ENCODE measurements around the gene LPAR1. TPM values are rescaled to one million over a fixed set of nuclear protein-coding genes. Genes with fewer than 3 reads are reported as not detected.

The LPAR1 gene
- polyA plus RNA-seq, 1 experiment, result 581 TPM

DNA sequence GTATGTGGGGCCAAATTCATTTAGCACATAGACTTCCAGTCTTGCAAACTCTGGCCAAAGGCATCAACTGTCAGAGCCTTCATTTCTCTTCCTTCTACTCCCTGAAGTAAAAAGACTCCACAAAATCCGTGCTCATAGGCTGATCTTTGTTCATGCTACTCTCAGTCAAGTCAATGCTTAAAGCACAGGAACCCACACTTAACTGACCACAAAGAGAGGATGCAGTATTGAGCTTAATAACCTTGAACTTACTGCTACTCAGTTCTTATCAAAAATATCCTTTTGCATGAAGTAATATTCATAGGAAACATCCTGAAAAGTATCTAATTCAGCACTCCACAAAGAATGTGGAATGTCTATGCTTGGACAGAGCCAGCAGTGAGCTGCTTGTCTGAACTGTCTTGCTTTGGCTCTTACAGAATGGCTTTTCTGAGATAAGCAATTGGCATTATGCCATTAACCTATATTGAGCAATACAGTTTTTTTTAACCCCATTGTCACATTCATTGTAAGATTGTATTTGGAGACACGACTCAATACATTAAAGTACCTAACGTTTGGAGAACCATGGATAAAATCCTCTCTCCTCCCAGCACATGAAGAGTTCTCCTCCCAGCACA is 21.7 kb downstream of the LPAR1 start:
- POLR2A ChIA-PET, result interaction anchor here (0.6 to 1.0 kb wide), 3 partner anchors 14 to 66 kb away, joined by 3 to 11 read pairs (median 4); no protein-coding TSS in a partner anchor
- Histone ChIP-seq H3K27me3 (ENCODE audit: control insufficient read depth, insufficient read depth, low read length) (no peaks in the 10 kb centered on the region), H3K4me3 (ENCODE audit: low read depth, low read length) (no peak overlapping the region), H3K9me3 (ENCODE audit: control insufficient read depth, insufficient read depth, low read length) (no peaks in the 10 kb centered on the region), H3K27ac (ENCODE audit: low read depth, low read length) (no peak overlapping the region)
- TF ChIP-seq, protein P1, sequence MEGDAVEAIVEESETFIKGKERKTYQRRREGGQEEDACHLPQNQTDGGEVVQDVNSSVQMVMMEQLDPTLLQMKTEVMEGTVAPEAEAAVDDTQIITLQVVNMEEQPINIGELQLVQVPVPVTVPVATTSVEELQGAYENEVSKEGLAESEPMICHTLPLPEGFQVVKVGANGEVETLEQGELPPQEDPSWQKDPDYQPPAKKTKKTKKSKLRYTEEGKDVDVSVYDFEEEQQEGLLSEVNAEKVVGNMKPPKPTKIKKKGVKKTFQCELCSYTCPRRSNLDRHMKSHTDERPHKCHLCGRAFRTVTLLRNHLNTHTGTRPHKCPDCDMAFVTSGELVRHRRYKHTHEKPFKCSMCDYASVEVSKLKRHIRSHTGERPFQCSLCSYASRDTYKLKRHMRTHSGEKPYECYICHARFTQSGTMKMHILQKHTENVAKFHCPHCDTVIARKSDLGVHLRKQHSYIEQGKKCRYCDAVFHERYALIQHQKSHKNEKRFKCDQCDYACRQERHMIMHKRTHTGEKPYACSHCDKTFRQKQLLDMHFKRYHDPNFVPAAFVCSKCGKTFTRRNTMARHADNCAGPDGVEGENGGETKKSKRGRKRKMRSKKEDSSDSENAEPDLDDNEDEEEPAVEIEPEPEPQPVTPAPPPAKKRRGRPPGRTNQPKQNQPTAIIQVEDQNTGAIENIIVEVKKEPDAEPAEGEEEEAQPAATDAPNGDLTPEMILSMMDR (IDR thresholded peaks at IDR 0.05; ENCODE audit: low read depth, low read length), result no peak
- no peak for DNase-seq (ENCODE audit: low read depth, low spot score)
- CTCF ChIA-PET, result interaction anchor here (0.5 kb wide), 1 partner anchor 86 kb away, joined by 3 read pairs; no protein-coding TSS in a partner anchor

DNA sequence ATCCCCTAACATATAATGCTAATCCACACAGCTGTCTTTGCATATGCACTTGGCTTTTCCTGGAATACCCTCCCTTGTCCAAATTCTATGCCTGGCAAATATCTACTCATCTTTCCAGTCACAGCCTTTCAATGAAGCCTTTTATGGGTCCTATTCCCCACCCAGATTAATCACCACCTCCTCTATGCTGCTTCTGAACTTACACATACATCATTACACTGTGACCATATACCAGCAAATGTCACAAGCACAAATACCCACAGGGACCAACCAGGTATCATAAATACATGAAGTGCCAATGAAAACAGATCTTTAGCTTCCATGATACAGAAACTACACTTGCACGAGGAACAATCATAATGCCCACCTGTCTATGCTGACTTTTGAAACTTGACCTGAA is 22.3 kb downstream of the LPAR1 start:
- POLR2A ChIA-PET, result interaction anchor here (0.6 to 1.0 kb wide), 3 partner anchors 14 to 66 kb away, joined by 3 to 11 read pairs (median 4); no protein-coding TSS in a partner anchor

DNA sequence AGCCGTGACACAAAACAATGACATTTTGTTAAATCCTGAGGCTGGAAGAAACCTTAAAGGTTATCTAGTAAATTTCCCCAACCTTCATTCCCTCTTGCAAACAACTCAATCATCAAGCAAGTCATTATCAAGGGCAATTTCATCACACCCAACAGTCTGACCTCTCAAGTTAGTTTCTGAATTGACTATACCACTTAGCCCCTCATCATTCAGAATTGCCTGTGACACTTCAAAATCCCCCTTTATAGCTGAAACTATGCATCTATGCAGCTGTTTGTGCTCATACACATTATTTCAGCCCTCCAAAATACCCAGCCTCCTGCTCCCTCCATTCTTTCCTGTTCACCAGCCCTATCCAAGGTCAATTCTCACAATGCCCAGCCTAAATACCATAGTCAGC is 24.6 kb downstream of the LPAR1 start:
- CTCF ChIA-PET, result no interaction called here
- Histone ChIP-seq H3K4me3 (ENCODE audit: low read depth, low read length) (no peak overlapping the region), H3K27me3 (ENCODE audit: control insufficient read depth, insufficient read depth, low read length) (no peaks in the 10 kb centered on the region), H3K27ac (ENCODE audit: low read depth, low read length) (no peak overlapping the region), H3K9me3 (ENCODE audit: control insufficient read depth, insufficient read depth, low read length) (no peaks in the 10 kb centered on the region)
- no peak for DNase-seq (ENCODE audit: low read depth, low spot score)
- TF ChIP-seq, protein P1 (IDR thresholded peaks at IDR 0.05; ENCODE audit: low read depth, low read length), result no peak
- POLR2A ChIA-PET, result no interaction called here

More for the DNA sequence above, 22.3 kb downstream of the LPAR1 start:
- Histone ChIP-seq H3K27me3 (ENCODE audit: control insufficient read depth, insufficient read depth, low read length) (no peaks in the 10 kb centered on the region), H3K27ac (ENCODE audit: low read depth, low read length) (no peak overlapping the region), H3K4me3 (ENCODE audit: low read depth, low read length) (no peak overlapping the region), H3K9me3 (ENCODE audit: control insufficient read depth, insufficient read depth, low read length) (no peaks in the 10 kb centered on the region)
- CTCF ChIA-PET, result no interaction called here
- TF ChIP-seq, protein P1 (IDR thresholded peaks at IDR 0.05; ENCODE audit: low read depth, low read length), result no peak
- DNase-seq (ENCODE audit: low read depth, low spot score), result no peak

DNA sequence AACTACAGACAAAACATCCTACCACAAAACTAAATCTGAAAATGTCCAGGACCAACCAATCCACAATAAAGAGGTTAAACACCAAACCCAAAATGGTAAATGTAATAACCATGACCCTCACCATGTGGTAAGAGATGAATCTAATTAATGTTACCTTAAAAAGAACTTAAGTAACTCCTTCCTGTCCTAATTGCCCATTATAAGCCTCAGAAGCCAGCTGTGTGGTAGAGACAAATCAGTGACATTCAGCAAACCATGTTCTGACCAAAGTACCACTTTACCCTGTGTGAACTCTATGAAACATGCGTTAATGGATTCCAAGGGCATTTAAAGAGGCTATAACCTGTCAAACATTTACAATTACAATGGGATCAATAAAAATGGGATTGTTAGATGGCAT is 25.0 kb downstream of the LPAR1 start:
- POLR2A ChIA-PET, result no interaction called here

More for the DNA sequence above, 25.0 kb downstream of the LPAR1 start:
- Histone ChIP-seq H3K27ac (ENCODE audit: low read depth, low read length) (no peak overlapping the region), H3K9me3 (ENCODE audit: control insufficient read depth, insufficient read depth, low read length) (no peaks in the 10 kb centered on the region), H3K27me3 (ENCODE audit: control insufficient read depth, insufficient read depth, low read length) (no peaks in the 10 kb centered on the region), H3K4me3 (ENCODE audit: low read depth, low read length) (no peak overlapping the region)
- DNase-seq (ENCODE audit: low read depth, low spot score), result no peak
- CTCF ChIA-PET, result no interaction called here
- TF ChIP-seq, protein P1 (IDR thresholded peaks at IDR 0.05; ENCODE audit: low read depth, low read length), result no peak

All from AG04450 (cell line).